ENCODE data around the gene NCL.

The NCL gene, protein sequence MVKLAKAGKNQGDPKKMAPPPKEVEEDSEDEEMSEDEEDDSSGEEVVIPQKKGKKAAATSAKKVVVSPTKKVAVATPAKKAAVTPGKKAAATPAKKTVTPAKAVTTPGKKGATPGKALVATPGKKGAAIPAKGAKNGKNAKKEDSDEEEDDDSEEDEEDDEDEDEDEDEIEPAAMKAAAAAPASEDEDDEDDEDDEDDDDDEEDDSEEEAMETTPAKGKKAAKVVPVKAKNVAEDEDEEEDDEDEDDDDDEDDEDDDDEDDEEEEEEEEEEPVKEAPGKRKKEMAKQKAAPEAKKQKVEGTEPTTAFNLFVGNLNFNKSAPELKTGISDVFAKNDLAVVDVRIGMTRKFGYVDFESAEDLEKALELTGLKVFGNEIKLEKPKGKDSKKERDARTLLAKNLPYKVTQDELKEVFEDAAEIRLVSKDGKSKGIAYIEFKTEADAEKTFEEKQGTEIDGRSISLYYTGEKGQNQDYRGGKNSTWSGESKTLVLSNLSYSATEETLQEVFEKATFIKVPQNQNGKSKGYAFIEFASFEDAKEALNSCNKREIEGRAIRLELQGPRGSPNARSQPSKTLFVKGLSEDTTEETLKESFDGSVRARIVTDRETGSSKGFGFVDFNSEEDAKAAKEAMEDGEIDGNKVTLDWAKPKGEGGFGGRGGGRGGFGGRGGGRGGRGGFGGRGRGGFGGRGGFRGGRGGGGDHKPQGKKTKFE

DNA sequence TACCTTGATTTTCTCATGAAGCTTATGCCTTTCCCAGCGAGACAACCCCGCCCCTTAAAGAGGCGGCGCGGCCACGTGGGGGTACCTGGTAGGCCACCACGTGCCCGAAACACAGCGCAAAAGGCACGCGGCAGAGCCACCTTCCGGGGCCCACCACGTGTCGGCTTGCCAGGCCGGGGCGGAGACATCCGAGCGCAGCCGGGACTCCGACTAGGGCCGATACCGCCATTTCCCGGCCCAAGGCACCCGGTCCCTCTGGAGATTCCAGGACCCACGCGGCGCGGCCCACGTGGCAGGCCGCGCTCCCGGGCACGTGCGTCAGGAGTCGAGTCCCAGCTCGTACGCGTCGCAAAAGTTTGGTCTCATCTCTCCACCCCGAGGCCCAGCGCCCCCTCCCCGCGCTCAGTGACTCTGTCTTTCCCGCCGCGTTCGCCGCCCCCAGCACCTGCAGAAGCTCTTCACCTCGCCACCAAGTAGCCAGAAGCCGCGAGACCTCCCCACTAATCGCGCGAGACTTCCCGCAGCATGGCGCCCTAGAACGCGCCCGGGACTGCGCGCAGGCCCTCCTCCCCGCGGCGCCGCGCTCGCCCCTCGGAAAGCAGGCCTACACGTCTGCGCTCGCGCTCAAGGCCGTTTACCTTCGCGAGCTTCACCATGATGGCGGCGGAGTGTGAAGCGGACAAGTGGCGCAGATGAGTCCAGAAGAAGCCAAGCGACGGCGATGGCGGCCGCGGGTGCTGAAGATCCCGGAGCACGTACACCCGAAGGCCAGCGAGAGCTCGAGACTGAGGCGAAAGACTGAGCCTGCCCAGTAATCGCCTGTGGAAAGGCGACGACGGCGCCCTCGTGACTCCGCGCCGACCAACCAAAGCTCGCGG lies at the start of gene NCL:
TSS of gene NCL (minus strand) at position 787 of the 878 bp plus-strand sequence. CDS start at position 656, 131 bp downstream.
- DNase-seq, result peak; percentile 97

DNA sequence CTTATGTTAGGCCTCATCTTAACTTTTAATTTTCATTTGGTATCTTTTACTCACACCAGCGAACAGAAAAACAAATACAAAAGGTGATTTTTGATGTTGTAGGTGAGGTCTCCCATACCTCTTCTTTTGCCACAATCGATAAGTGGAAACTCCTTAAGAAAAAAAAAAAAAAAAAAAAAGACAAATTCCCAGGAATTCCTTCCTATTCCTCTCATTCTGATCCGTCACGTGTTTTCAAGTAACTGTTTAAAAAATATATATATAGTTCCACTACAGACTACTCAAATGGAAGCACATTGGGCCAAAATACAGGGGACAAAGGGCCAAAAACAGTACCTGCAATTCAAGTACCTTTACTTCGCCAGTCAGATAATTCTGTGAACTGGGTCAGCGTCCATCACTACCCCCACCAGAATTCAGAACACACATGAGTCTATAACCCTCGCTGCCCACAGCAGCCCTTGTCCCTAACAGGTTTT lies 49.5 kb upstream of the NCL start:
- DNase-seq, result no peak

DNA sequence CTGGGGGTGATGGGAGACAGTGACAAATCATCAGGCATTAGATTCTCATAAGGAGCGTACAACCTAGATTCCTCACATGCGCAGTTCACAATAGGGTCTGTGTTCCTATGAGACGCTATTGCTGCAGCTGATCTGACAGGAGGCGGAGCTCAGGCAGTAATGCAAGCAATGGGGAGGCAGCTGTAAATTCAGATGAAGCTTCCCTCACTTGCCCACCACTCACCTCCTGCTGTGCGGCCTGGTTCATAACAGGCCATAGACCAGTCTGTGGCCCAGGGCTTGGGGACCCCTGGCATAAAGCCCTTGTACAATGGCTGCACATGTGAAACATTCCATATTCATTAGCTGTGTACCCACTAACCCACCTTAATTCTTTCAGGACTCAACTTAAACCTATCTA lies 47.9 kb upstream of the NCL start:
- no peak for DNase-seq

DNA sequence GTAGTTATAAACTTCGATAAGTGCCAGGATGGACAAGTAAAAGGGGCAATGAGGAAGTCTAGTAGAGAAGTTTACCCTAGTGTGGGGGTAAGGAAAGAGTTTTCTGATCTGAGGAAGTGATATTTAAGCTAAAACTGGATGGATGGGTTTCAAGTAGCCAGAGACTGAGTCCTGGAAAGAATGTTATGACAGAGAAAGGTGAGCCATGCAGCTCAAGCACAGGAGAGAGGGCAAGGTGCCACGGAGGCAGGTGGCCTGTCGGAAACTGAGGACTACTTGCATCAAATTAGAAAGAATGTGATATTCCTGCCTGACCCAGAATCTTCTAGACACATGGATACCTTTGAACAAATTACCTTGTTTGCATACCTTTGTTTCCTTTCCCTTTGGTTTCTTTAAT lies 39.5 kb upstream of the NCL start:
- no peak for DNase-seq

DNA sequence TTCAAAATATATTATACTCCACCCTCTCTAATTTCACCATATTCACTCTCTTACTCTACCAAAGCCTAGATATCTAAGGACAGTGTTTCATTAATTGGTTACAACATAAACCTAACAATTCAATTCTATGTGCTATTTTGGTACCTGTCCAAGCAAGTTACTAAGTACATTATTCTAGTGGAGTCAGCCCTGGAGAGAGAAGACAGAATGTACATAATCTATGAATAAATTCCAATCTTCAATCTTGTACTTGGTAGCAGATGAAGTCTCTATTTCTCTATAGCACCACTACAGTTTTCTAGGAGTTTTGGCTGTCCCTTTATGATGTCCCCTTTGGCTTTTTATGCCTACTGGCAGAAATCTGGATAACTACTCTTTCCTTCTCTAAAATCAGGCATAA lies 38.3 kb upstream of the NCL start:
- no peak for DNase-seq

DNA sequence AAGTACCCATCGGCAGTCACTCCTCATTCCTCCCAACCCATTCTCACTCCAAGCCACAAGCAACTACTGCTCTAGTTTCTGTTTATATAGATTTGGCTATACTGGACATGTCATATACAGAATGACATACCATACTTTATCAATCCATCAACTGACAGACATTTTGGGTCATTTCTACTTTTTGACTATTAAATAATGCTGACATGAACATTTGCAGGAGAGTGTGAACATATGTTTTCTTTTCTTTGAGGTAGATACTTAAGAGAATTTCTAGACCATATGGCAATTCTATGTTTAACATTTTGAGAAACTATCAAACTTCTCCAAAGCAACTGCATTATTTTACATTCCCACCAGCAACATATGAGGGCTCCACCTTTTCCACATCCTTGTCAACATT lies 33.4 kb upstream of the NCL start:
- no peak for DNase-seq

DNA sequence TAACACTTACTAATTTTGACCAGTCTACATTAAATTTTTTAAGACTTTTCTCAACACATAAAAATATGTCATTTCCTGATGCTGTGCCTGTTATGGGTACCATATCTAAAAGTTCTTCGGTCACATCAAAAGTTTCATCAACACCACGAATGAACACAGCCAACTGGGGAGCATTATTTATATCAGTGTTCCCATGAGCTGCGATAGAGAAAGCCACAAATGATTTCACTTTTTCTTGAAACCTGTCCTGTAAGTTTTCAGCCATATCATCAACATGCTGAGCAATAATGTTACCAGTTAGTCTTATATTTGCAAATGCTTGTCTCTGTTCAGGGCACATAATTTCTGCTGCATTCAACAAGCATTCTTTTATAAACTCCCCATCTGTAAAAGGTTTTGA lies 30.4 kb upstream of the NCL start:
- no peak for DNase-seq

DNA sequence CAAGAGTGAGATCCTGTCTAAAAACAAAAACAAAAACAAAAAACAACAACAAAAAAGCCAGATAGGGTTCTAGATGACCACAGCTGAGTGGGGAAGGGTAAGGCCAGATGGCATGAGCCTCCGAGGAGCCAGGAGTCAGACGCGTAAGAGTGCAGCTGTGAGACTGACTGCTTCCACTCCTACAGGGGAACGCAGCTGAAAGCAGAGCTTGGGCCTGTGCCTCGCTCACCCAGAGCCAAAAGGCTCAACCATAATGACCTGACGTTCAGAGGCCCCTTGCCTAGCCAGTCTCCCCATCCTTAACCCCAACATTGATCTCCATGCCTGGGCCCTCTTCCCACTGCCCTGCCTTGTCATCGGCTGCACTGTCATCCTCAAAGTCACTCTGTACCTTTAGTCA lies 26.5 kb upstream of the NCL start:
- DNase-seq, result no peak

DNA sequence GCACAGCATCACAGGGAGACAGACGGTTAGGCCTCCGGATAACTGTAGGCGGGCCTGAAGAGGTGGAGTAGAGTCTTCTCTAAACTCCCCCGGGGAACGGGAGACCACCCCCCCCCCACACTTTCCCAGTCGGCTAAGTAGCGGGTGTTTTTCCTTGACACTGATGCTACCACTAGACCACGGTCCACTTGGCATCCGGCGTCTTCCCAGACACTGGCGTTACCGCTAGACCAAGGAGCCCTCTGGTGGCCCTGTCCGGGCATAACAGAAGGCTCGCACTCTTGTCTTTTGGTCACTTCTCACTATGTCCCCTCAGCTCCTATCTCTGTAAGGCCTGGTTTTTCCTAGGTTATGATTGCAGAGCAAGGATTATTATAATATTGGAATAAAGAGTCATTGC lies 25.7 kb upstream of the NCL start:
- no peak for DNase-seq

DNA sequence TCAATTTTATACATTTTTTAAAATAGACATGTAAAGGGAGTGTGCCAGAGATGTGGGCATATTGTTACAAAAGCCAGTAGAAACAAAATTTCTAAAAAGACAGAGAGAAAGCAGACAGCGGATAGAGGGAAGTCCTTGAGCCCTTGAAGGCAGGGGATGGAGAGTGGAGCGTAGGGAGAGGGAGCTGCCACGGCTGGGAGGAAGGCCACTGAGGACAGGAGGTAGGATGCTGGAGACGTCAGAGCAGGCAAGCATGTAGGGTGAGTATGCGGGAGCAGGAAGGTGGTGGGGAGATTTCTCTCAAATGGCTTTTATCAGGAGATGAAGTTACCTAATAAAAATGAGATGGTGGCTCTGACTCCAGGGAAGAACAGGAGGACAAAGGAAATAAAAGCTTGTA lies 24.0 kb upstream of the NCL start:
- no peak for DNase-seq

DNA sequence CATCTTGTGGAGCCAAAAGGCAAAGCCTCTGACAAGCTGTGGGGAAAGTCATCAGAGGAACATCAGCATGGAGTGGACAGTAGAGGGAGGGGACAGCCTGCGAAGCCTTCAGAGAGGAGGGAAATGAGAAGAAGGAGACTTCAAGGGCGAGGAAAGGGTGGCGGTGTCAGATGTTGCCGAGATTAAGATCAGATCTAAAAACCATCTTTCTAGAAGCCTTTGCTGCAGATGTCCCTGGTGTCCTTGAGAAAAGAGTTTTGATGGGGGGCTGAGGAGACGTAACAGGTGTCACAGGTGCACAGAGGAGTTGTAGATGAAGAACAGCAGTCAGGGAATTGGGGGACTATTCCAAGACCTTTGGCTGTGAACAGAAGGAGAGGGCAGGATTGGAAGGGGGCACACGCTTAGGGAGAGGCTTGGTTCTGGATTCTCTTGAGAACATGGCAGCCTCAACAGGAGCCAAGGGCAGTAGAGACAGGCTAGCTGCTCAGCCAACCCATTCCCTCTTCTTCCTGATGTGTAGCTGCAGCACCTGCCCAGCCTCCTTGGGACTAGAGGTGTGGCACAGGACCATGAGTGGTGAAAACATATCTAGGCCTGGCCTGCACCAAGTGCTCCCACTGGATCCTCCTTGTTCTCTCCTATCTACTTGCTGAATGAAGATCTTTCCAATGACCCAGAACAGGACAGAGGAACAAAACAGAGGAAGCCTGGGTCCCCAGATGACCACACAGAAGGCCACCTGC lies 22.7 kb upstream of the NCL start:
- no peak for DNase-seq

DNA sequence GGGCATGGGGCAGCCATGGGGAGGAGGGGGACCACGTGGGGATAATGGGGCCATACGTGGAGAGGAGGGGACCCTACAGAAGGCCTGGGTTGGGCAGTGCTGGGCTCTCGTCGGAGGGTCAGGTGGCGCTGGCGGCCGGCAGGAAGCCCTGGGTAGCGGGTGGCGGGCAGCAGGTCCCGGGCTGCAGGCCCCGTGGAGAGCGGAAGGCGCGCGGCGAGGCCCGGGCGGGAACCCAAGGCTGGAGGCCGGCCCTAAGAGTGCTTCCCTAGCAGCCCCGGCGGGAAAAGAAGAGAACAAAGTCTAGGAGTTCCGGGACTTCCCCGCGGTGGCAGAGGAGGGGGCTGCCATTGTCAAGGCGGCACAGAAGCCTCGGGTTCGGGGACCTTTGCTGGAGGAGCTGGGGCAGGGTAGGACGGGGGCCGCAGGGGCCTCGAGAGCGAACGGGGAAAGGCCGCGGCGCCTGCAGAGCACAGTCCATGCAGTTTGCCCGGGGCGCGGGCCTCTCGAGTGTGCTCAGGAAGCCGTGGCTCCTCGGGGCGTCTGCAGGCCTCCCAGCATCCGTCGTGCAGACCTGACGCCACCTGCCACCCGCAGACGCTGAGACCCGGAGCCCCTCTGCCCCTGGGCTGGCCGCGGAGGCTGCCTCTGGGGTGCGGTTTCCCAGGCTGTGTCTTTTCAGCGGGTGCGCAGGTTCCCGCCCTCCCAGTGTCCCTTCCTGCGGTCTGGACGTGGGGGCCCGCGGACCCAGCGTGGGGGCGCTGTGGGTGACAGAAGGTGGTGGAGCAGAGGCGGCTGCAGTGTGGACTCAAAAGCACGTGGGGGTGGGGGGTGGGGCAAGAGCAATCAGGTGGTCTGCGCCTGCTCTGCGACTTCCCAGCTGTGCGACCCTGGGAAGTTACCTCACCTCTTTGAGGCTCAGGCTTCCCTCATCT lies 19.4 kb upstream of the NCL start:
- peak; percentile 16 for DNase-seq

DNA sequence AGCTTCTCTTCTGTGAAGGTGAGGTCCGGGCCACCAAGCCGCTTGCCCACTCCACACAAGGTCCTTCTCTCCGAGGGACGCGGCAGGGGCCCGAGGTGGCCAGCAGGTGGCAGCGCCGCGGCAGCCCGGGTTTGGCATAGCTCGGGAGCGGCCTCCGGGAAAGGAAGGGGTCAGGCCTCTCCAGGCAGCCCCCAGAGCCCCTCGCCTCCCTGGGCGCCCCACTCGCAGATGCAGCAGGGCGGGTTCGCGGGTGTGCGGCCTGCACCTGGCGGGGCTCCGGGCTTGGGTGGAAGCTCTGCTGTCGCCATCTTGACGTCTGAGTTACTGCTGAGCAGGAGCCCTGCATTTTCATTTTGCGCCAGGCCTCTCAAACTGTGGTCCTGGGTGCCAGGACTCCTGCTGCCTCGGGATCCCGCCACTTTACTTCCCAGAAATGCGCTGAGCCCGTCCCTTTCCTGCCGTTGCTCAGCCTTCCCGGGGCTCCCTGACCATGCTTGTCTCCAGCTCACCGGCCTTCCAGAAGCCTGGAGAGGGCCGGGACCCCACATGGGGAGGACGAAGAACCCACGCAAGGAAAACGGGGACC lies 18.6 kb upstream of the NCL start:
- DNase-seq, result peak; percentile 65

DNA sequence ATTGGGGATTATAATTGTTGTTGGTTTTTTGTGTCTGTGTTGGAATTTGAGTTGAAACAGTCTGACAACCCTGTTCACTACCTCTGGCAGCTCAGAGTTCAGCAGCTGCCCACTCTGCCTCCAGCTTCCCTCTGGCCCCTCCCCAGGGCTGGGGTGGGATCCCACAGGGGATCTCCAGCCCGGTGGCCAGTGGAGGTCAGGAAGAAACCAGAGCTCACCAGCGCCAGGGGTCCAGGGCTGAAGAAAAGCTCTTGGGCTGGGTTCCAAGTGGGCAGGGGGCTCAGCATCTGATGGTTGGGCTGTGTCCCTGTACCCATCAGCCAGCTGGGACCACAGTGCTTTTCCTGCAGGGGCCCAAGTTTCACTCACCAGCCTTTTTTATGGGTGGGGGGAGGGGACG lies 16.5 kb upstream of the NCL start:
- no peak for DNase-seq

DNA sequence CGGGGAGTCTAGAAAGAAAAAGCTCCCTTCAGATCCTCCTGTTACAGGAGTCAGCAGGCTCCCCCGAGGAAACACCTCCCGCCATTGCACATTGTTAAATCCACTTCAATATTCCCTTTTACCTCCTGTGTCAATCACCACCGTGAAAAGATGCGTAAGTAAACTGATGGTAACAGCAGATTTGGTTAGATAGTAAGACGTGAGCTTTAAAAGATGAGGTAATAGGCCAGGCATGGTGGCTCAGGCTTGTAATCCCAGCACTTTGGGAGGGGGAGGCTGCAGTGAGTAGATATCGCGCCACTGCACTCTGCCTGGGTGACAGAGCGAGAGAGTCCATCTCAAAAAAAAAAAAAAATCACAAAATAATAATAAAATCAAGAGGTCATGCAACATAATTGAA lies 15.2 kb upstream of the NCL start:
- no peak for DNase-seq

DNA sequence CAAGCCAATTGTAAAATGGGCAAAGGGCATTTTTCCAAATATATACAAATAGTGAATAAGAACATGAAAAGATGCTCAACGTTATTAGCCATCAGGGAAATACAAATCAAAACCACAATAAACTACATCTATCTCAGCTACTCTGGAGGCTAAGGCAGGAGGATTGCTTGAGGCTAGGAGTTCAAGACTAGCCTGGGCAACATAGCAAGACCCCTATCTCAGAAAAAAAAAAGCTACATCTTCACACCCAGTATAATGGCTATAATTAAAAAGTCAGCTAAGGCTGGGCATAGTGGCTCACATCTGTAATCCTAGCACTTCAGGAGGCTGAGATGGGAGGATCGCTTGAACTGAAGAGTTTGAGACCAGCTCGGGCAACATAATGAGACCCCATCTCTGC lies 12.6 kb upstream of the NCL start:
- DNase-seq, result no peak

DNA sequence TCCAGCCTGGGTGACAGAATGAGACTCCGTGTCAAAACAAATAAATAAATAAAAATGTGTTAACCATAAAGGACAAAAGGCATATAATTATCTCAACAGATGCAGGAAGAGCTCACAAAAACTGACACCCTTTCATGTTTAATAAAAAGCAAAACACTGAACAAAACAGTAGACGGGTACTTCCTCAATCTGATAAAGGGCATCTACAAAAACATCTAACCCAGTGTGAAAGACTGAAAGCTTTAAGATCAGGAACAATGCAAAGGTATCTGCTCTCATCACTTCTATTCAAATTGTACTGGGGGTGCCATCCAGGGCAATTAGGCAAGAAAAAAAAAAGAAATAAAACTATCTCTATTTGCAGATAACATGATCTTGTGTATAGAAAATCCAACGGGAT lies 11.7 kb upstream of the NCL start:
- DNase-seq, result no peak

DNA sequence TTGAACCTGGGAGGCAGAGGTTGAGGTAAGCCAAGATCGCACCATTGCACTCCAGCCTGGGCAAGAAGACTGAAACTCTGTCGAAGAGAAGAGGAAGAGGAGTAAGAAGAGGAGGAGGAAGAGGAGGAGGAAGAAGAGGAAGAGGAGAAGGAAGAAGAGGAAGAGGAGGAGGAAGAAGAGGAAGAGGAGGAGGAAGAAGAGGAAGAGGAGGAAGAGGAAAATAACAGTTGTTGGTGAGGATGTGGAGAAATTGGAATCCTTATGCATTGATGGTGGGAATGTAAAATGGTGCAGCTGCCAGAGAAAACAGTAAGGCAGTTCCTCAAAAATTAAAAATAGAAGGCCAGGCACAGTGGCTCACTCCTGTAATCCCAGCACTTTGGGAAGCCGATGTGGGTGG lies 8.5 kb upstream of the NCL start:
- no peak for DNase-seq

DNA sequence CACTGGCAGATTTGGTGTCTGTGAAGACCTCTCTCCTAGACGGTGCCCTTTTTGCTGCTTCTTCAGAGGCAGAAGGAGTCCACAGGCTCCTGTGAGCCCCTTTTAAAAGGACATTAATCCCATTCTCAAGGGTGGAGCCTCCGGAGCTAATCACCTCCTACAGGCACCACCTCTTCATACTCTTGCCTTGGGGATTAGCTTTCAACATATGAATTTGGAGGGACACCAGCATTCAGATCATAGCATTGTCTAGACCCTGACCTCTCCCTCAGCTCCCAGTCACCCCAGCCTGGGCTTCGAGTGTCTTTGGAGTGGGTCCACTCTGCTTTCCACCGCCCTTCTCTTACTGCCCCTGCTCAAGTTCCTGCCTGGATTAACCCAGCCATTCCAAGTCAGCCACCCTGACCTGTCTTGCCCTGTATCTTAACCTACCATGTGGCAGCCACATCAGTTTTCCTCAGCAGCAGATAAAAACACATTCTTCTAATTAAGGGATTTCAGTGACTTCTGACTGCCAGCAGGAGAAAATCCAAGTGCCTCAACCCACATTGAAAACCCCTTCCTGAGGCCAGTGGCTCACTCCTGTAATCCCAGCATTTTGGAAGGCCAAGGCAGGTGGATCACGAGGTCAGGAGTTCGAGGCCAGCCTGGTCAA lies 6.1 kb upstream of the NCL start:
- DNase-seq, result no peak

DNA sequence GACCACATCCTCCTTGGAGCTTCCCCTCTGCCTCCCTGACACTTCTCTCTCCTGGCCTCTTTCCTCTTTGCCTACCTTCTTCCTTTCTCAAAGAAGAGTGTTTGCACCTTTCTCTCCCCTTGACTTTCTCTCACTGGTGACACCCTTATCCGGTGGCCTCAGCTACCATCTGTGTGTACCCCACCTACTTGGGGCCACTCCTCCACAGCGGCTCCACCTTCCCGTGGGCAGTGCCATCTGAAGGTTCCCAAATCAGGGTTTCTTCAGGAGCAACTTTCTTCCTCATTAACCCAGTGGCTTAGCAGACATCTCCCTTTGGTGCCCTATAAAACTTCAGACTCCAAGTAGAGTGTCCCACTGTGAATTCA lies 5.3 kb upstream of the NCL start:
- no peak for DNase-seq
